HG03442 (cell line): ENCODE results near the gene TPSG1.

Source experiments
- ATAC-seq: cut with Tn5 transposase; IDR thresholded peaks from one replicate; pipeline ENCODE4 v1.9.1; 2021; ENCODE audit warnings: mild to moderate bottlenecking, moderate library complexity; ENCODE audit not compliant: unreplicated experiment

Gene TPSG1

DNA sequence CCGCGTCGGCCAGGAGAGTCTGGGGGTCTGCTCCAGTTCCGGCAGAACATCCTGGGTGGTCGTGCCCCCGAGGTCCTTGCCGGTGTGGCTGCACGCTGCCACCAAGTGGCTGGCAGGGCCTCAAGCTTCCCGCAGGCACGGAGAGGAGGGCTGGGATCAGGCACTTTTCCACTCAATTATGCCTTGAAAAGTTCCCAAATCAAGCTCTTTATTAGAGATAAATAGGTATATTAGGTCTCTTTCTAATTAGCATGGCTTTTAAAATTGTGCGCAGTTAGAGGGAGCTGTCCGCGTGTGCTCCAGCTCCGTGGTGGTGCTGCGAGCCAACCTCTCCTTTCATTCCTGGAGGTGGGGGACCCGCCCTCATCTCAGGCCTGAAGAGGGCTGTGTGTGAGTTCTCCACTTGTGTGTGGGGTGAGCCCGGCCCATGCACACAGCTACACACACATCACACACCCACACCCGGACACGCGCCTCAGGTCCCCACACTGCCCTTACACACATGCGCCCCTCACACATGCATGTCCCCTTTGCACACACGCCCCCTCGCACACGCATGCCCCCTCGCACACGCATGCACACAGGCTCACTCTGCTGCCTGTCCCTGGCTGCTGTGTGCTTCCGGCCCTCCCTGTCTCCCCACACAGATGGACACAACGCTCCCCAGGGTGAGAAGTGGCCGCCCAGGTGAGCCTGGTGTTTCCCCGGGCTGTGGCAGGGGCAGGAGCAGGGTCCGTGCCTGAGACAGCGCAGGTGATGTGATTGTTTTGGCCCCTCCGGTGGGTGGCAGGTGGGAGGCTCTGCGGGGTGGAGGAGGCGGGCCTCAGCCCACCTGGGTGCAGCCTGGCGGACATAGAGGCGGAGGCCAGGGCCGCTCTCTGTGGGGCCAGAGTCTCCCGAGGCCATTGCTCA, 43.4 kb downstream of the TPSG1 start:
- ATAC-seq = no peak

DNA sequence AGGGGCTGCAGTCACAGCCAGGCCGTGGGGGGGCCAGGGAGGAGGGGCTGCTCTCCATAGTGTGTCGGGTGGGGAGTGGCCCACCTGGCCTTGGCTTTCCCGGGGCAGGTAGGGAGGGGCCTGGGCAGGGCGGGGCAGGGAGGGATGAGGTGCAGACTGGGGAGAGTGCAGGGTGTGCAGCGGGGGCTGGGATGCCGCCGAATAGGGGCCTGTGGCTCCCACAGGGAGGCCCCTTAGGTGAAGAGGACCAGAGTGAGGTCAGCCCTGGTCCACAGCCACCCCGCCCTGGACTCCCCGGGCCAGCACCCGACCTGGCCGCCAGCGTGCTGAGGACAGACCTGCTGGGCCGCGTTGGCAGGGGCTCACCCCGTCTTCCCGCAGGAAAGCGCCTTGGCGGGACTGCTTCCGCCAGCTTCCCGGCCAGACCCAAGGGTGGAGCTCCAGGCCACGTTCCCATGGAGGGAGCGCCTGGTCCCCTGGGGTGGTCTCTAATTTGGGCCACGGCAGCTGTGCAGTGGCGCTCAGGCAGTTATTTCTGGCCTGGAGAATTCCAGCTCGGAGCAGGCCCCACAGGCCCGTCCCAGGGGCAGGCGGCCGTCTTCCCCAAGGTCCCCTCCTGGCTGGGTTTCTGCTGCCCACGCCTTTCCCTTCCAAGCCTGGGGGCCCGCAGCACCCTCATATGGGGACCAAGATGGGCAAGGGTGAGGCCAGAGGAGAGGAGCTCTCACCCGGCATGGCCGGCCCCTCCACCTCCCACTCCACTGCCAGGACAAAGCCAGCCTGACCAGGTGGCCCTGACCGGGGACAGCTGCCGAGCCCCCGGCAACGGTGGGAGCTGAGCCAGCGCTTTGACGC, 44.3 kb downstream of the TPSG1 start:
- ATAC-seq = no peak

GRCh38 chr16:1178295-1178910, 46.7 kb downstream of the TPSG1 start:
- no peak for ATAC-seq

GRCh38 chr16:1177750-1178149, 47.3 kb downstream of the TPSG1 start:
- no peak for ATAC-seq

DNA sequence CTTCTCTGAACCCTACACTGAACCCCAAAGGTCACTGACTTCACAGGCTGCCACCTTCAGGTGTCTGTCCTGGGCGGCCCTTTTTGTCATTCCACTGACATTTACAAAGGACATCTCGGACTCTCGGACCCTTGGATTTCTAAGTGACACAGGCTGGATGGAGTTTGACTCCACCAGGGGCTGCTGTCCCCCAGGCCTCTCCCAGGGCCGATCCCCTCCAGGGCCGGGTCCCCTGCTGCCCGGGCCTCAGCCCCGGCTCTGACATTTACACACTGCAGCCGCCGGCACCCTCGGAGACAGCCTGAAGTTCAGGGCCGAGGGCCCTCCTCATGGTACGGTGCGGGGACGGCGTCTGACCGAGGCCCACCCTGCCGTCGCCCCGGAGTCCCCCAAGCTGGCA, 48.0 kb downstream of the TPSG1 start:
- ATAC-seq = no peak

DNA sequence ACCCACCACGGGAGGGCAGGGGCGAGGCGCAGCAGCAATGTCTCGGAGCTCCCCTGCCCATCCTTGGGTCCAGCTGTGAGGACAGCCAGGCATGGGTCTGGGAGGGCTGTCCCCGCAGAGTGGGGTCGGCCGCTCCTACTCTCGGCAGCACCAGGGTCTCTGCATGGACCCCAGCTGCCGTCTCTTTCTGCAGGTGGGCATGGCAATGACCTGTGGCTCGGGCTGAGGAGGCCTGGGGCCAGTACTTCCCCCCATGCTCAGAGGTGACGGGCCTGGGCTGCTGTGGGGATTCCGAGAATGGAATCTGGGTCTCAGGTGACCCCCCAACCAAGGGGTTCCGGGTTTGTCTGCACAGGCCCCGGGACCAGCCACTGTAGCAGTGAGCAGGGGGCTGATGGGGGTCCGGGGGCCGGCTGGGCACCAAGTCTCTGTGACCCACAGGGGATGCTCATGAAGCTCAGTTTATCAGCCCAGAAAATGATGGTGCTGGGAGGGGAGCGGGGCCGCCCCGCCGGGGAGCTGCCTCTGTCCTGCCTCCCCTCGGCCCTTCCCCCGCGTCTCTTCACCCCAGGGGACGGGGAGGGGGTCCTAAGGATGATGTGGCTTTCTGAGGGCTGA, 48.7 kb downstream of the TPSG1 start:
- ATAC-seq = no peak

GRCh38 chr16:1175566-1176279, 49.3 kb downstream of the TPSG1 start:
- ATAC-seq = no peak

DNA sequence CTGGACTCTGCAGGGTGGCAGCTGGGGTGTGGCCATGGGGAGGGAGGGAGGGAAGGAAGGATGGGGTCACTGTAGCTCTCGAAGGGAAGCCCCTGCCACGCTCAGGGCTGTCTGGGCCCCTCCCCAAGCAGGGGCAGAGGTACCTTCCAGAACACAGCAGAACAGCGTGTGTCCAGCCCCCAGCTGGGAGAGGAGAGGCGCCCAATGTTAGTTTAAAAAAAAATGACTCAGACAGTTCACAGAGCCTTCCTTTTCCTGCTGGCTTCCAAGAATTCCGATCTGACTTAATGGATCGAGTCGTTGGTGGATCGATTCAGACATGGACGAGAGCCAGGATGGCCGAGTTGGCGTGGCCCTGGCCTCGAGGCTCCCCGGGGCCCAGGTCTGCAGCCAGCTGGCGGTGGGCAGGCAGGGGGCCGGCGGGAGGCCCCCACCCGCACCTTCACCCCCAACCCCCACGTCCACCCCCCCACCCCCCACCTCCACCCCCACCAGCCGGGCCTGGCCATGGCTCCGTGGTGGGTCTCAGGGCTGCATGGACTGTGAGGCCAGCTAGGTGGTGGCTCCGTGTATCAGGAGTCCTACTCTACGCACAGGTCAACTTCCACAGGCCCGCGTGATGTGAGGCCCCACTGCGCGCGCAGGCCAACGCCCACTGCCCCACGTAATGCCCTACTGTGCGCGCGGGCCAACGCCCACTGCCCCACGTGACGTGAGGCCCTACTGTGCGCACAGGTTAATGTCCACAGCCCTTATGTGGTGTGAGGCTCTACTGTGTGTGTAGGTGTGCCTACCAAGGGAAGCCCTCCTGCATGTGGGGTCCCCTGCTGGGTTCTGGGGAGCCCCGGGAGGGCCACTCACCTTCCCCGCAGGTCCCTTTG, 50.4 kb downstream of the TPSG1 start:
- no peak for ATAC-seq

- ATAC-seq = no peak
Observed at GRCh38 chr16:1173788-1174451, 51.1 kb downstream of the TPSG1 start.

DNA sequence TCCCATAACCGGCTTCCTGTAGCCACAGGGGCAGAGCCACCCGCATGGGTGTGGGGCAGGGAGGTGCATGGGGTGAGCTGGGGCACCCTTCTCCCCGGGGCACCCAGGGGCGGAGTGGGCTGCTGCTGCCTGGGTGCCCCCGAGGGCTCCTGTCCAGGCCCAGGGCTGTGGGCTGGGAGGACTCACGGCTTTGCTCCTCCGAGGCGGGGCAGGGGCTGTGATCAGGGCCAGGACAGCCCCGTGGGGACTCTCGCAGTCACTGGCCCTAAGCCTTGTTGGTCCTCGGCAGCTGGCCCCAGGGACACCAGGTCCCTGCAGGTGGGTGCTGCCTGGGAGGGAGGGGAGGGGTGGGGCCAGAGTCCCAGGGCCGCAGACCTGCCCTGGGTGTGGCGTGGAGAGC, 52.4 kb downstream of the TPSG1 start:
- ATAC-seq = no peak

GRCh38 chr16:1171854-1172428, 53.1 kb downstream of the TPSG1 start:
- no peak for ATAC-seq
